Activated T-cell treated with anti-CD3 and anti-CD28 coated beads for 4 hours (primary cell): Measurements from ENCODE around the gene RFX4.
"Not testable (repeated sequence)": the region's sequence is repeated elsewhere in the genome, so short reads cannot be mapped to it uniquely, and the experiment has no call there.

ENCODE experiments used
- DNase-seq: peaks from one replicate; pipeline ENCODE4 v3.0.0-alpha.2; 2020

The RFX4 gene

GRCh38 chr12:106594447-106594846, 11.6 kb downstream of the RFX4 start:
- DNase-seq, result no peak

DNA sequence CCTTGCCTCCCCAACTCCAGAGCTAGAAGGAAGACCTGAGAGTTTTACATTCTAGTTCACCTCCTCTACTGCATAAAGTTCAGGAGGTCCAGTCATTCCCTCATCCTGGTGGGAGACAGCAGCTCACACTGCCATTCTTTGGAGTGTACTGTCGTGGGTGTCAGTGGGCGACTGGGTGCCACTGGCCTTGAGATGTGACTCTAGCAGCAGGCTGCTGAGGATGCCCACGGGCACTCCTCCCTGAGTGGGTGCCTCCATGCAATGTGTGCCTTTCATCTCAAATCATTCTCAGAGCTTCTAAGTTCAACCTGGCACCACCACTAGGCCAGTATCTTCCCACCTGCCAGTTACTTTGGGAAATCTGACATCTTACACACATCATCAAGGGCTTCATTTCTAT, 12.5 kb downstream of the RFX4 start:
- no peak for DNase-seq

GRCh38 chr12:106598003-106598402, 15.2 kb downstream of the RFX4 start:
- DNase-seq, result no peak

GRCh38 chr12:106599302-106599701, 16.5 kb downstream of the RFX4 start:
- no peak for DNase-seq

DNA sequence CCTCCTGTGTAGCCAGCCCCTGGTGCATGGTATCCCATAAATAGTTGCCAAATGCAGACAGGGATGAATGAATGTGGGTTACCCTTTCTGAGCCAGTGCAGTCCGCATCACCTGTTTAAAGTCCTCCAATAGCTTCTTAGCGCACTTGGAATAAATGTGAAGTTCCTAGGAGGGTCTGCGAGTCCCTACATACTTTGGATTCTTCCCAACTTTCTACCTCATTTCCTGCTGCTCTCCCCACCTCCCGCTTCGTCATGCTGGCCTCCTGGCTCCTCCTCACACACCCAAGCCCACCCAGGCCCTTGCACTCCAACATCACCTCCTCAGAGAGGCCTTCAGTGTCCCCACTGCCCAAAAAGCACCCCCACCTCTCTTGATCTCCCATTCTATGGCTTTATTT, 17.7 kb downstream of the RFX4 start:
- DNase-seq, result no peak

DNA sequence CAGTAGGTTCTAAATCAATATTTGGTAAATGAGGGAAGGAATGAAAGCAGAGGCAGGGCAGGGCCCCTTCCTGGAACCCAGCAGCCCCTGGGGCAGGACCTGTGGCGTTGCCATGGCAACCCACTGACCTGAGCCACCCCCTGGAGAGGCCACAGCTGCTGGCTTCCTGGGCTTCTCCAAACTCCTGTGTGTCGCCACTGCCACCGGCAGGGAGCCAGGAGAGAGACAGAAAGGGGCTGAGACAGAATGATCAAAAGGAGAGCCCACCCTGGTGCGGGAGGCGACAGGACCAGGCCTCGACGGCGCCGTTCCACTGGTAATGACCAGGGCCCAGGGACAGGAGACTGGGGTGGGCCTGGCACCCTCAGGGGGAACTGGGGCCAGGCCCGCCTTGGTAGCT, 18.2 kb downstream of the RFX4 start:
- DNase-seq, result no peak

DNA sequence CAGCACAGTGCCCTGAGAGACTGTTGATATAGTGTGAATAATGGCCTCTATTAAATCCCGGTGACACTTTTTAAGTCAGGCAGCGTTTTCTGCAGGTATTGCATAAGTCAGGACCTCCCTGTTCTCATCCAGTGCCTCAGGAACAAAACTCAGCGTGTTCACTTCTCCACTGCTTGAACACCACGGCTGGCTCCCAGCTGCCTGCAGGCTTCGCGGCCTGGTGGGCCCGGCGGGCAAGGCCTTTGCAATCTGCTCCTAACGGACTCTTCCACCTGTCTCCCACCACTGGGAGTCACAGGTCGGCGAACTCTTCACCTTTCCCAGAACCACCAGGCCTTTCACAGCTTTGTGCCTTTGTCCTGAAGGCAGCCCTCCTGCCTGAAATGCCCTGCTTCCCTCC, 18.7 kb downstream of the RFX4 start:
- no peak for DNase-seq

GRCh38 chr12:106602076-106602475, 19.3 kb downstream of the RFX4 start:
- no peak for DNase-seq

DNA sequence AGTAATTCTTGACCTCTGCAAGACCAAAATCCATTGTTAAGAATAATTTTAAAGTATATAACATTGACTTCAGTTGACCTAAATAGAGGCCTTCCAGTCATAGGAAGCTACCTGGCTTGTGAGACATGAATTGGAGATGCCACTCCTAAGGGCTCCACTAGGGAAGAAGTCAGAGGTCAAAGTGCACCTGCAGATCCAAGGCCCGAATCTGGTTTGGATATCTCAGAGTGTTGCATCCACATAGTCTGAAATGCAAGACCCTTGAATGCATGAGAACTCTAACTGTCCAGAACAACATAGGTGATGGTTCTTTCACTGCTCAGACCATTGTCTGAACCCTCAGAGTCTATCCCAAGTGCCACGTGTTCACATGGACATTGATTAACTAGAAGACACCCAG, 22.4 kb downstream of the RFX4 start:
- DNase-seq, result no peak

- not testable (repeated sequence) for DNase-seq
These were observed 37.8 kb downstream of the RFX4 start for GRCh38 chr12:106620588-106620987.

GRCh38 chr12:106625976-106626375, 43.2 kb downstream of the RFX4 start:
- no peak for DNase-seq

- no peak for DNase-seq
These were observed 47.2 kb downstream of the RFX4 start for GRCh38 chr12:106629797-106630659.

DNA sequence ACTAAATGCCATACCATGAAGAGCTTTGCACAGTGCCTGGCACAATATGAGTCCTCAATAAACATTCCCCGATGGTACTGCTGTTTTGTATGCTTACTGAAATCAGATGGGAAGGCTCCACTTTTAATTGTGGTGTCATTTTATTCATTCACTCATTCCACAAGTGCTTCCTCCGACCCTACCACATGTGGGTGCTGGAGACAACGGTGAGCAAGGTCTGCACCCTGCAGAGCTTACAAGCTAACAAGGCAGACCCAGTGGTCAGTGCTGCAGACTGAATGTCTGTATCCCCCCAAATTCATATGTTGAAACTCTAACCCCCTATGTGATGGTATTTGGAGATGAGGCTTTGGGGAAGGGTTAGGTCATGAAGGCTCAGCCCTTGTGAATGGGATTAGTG, 48.3 kb downstream of the RFX4 start:
- no peak for DNase-seq

- DNase-seq, result no peak
These were observed 49.0 kb downstream of the RFX4 start for GRCh38 chr12:106631797-106632196.

DNA sequence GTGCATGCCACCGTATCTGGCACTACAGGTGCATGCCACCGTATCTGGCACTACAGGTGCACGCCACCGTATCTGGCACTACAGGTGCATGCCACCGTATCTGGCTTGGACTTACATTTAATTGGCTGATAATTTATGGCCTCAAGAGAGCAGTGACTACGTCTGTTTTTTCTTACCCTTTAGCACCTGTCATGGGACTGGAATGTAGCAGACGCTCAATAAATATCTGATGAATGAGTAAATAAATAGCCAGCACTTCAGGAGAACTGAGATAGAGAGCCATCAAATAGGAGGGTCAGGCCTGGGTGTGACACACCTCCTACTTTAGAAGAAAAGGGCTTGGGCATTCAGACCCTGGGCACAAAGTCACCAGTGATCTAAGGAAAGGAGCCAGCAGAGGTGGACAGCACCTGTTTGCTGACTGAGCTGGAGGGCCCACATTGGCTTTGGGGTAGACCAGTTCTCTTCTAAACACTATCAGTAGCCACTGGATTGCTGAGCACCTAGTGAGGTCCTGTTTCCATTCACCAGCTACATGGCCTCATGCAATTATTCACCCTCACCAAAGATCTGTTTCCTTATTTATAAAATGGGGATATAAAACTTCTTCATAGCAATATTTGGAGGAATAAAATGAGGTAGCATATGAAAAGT, 50.1 kb downstream of the RFX4 start:
- DNase-seq, result no peak

GRCh38 chr12:106633451-106633823, 50.6 kb downstream of the RFX4 start:
- DNase-seq, result no peak

DNA sequence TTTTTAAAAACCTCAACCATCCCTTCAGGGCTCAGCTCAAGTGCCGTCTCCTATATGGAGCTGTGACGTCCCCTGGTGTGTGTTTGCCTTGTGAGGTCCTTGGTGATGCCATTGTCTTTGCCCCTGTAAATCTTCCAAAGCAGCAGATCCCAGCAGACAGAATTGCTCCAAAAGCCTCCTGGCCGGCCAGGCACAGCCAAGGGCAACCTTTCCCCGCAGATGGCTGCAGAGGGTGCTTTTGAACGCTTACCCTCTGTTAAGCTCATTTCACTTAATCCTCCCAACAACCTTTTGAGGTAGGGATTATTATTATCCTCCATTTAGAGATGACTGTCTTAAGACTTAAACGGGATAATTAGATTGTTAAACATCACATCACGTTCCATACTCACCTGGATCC, 51.4 kb downstream of the RFX4 start:
- DNase-seq, result no peak

GRCh38 chr12:106643000-106643399, 60.2 kb downstream of the RFX4 start:
- DNase-seq, result no peak

DNA sequence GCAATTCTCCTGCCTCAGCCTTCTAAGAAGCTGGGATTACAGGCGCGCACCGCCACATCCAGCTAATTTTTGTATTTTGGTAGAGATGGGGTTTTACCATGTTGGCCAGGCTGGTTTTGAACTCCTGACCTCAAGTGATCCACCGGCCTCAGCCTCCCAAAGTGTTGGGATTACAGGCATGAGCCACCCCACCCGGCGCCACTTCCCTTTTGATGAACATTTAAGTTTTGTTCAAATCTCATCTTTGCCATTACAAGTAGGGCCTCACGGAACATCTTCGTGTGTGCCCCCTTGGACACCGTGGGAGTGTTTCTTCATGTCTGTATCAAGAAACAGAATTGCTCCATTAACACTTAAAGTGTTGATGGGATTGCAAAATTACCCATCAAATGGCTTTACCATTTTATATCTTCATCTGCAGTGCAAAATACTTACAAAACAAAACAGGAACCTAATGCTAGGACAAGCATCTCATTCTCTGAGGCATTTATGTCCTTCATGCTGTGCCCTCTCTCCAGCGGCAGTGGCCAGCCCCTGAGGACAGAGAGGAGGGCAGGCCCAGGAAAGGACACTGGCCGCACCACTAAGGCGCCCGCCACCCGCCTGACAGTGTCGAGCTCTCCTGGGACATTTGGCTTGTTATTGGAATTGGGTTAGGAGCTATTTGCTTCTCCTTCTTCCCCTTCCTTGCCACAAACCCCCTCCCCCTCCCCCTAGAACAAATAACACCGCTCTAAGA, 61.7 kb downstream of the RFX4 start:
- DNase-seq, result no peak

DNA sequence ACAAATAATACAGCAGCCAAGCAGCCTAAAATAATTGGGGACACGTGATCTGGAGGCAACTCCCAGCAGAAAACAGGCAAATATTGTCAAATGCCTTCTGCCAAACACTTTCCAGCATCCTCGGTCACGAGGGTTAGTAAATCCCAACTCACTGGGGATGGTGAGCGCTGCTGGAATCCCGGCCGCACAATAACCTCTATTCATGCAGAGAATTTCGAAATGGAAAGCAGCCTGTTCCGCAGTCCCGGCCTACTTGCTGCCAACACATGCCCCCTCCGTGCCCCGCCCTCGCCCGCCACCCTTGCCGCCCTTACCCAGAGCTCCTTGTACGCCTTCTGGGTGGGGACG, 62.2 kb downstream of the RFX4 start:
- DNase-seq, result no peak

- DNase-seq, result no peak
These were observed 62.9 kb downstream of the RFX4 start for GRCh38 chr12:106645465-106646330.

GRCh38 chr12:106646472-106646871, 63.7 kb downstream of the RFX4 start:
- DNase-seq, result no peak
